Neural progenitor cell (in vitro differentiated cells): ENCODE measurements around the gene DOCK7.

ENCODE experiments used
- EZH2 ChIP-seq: fragments of 200-600 bp; sonication (generic); IDR thresholded peaks from 2 replicates; pipeline ENCODE4 v1.6.1; 2017; ENCODE audit warnings: antibody characterized with exemption, mild to moderate bottlenecking, moderate library complexity
- EZH2phosphoT487 ChIP-seq: fragments of 200-600 bp; sonication (generic); IDR thresholded peaks from 2 replicates; pipeline ENCODE4 v1.6.1; 2017; ENCODE audit warnings: antibody characterized with exemption
- TF ChIP-seq, protein P1 (sequence below): fragments of 200-600 bp; sonication (generic); IDR thresholded peaks from 2 replicates; pipeline ENCODE4 v1.5.1; 2017; ENCODE audit warnings: antibody characterized with exemption, mild to moderate bottlenecking

DNA sequence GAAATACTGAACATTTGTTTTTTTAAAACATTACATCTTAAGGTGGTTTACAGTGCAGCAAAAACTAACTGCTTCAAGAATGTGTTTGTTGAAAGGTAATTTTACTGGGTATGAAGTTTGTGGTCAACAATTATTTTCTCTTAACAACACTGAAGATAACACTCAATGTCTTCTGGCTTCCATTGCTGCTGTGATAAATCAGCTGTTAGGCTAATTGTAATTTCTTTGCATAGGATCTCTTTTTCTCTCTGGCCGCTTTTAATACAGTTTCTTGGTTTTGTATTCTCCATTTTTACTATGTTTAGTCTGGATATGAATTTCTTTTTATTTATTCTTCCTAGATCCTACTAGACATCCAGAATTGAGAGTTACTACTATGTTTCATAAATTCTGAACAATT, 44.9 kb downstream of the DOCK7 start:
- TF ChIP-seq, protein P1, sequence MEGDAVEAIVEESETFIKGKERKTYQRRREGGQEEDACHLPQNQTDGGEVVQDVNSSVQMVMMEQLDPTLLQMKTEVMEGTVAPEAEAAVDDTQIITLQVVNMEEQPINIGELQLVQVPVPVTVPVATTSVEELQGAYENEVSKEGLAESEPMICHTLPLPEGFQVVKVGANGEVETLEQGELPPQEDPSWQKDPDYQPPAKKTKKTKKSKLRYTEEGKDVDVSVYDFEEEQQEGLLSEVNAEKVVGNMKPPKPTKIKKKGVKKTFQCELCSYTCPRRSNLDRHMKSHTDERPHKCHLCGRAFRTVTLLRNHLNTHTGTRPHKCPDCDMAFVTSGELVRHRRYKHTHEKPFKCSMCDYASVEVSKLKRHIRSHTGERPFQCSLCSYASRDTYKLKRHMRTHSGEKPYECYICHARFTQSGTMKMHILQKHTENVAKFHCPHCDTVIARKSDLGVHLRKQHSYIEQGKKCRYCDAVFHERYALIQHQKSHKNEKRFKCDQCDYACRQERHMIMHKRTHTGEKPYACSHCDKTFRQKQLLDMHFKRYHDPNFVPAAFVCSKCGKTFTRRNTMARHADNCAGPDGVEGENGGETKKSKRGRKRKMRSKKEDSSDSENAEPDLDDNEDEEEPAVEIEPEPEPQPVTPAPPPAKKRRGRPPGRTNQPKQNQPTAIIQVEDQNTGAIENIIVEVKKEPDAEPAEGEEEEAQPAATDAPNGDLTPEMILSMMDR = no peak
- no peak for TF ChIP-seq EZH2
- no peak for TF ChIP-seq EZH2phosphoT487
